SK-N-MC (cell line): Measurements from ENCODE around the gene KRTAP5-8.
"Not testable (repeated sequence)": the region's sequence is repeated elsewhere in the genome, so short reads cannot be mapped to it uniquely, and the experiment has no call there.

Experiments
- EZH2 ChIP-seq: fragments of 200-600 bp; sonication (generic); IDR thresholded peaks from one replicate; pipeline ENCODE4 v1.6.1; 2017; ENCODE audit warnings: antibody characterized with exemption
- FOXP2 ChIP-seq: optimal IDR thresholded peaks from 2 replicates; pipeline ENCODE3; 2011; ENCODE audit warnings: mild to moderate bottlenecking, moderate library complexity; ENCODE audit not compliant: insufficient read depth; ENCODE audit errors: extremely low read length, control extremely low read depth
- POLR2AphosphoS5 ChIP-seq: IDR thresholded peaks from 2 replicates; pipeline ENCODE4 v1.6.1; 2012; ENCODE audit warnings: mild to moderate bottlenecking, low read depth, low read length, borderline replicate concordance

DNA sequence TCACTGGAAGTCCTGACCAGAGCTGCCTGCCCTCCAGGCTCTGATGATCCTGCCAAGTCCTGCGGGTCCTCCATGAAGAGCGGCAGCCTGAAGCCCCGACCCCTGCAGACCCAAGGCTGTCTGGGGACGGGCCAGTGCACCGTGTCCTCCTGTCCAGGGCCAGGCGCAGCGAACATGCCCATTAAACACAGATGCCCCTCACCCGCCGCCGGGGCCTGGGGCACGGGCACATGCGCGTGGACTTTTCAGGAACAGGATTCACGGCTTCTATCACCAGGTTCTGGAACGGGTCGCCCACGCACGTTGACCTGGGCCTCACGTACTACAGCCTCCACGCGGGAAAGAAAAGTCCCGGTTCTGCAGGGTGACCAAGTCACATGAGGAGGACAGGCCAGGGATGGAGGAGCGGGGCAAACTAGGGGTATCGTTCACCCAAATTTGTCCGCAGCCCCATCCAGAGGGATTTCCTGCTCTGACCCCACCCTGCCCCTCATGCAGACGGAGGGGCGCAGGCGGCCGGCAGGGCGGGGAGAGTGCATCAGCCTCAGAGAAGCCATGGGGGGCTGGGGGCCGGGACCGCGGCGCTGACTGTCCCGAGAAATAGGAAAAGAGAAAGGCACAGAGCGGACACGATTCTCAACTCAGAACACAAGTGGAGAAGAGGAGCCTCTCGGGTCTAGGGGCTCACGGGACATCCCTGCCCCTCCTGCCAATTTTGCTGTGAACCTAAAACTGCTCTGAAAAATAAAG lies 33.5 kb downstream of the KRTAP5-8 start:
- TF ChIP-seq EZH2, POLR2AphosphoS5, FOXP2: not testable (repeated sequence)
